Heart right ventricle (tissue), 16 donors: ENCODE data around the gene ZIC4. TPM values are rescaled to one million over a fixed set of nuclear protein-coding genes. Genes with fewer than 3 reads are reported as not detected.

Source experiments
- ATAC-seq, 8 donors: fragments of 200-7000 bp; cut with Tn5 transposase; one replicate each; pipeline ENCODE4 v1.9.1; 2020; ENCODE audit warnings: mild to moderate bottlenecking in 8 of 8, moderate library complexity in 8 of 8, moderate number of reproducible peaks in 1 of 8
- DNase-seq, 2 donors: peaks; one replicate each; pipeline ENCODE4 v3.0.0-alpha.2; 2020
- H3K27ac ChIP-seq, 10 donors: fragments of 200-600 bp; sonication (generic) in 2 of 10; one replicate each; pipeline versions ENCODE4 v1.5.0 to v1.8.0; 2020 to 2022; ENCODE audit warnings: mild to moderate bottlenecking in 3 of 10
- H3K27me3 ChIP-seq, 7 donors: fragments of 200-600 bp; one replicate each; pipeline ENCODE4 v1.8.0; 2021 to 2022; ENCODE audit warnings: mild to moderate bottlenecking in 2 of 7
- H3K36me3 ChIP-seq, 9 donors: fragments of 200-600 bp; sonication (generic) in 1 of 9; one replicate each; pipeline versions ENCODE4 v1.5.0 to v1.8.0; 2020 to 2022; ENCODE audit warnings: mild to moderate bottlenecking in 2 of 9
- H3K4me1 ChIP-seq, 9 donors: fragments of 200-600 bp; sonication (generic) in 1 of 9; one replicate each; pipeline versions ENCODE4 v1.5.0 to v1.8.0; 2020 to 2022; ENCODE audit warnings: mild to moderate bottlenecking in 4 of 9
- H3K4me3 ChIP-seq, 10 donors: fragments of 200-600 bp; sonication (generic) in 2 of 10; one replicate each; pipeline versions ENCODE4 v1.5.0 to v1.8.0; 2020 to 2022; ENCODE audit warnings: mild to moderate bottlenecking in 7 of 10, moderate library complexity in 2 of 10
- H3K9me3 ChIP-seq, 11 donors: fragments of 200-600 bp in 10 of 11; sonication (generic) in 2 of 11; one replicate each; pipeline versions ENCODE4 v1.5.0 to v1.8.0; 2013 to 2022; ENCODE audit warnings: mild to moderate bottlenecking in 2 of 11, control low read depth in 1 of 11, moderate library complexity in 1 of 11
- CTCF ChIP-seq, 9 donors: fragments of 200-600 bp; sonication (generic) in 2 of 9; IDR thresholded peaks; one replicate each; pipeline versions ENCODE4 v1.5.0 to v1.8.0; 2021 to 2022; ENCODE audit warnings: antibody characterized with exemption in 9 of 9, mild to moderate bottlenecking in 5 of 9, moderate library complexity in 1 of 9
- WGBS, 2 donors: extraction: QIAGEN DNeasy Blood & Tissue Kit; methylation state at CpG; one replicate each; pipeline ENCODE4 v1.1.7; 2013; ENCODE audit warnings: inconsistent platforms in 1 of 2; 5-methylcytosine and 5-hydroxymethylcytosine counted together
- intact Hi-C, 10 donors: fragments of 100-400 bp; cut with DNase I; formaldehyde crosslinking; loops; one replicate each; pipeline versions ENCODE4 v1.11.1 to v1.14.2; 2022
- polyA plus RNA-seq, 2 donors: library from polyadenylated mRNA; stranded (reverse); fragments of 200-250 nt; gene quantifications; one replicate each; pipeline ENCODE4 v1.2.3, GENCODE V29; 2013
- total RNA-seq, 10 donors: library from RNA; stranded (reverse); fragmentation: NEBNext Ultra II Directional in 3 of 10; extraction: Animal tissue kit (Norgen Biotek cat#: 25700) in 3 of 10; gene quantifications; one replicate each; pipeline versions ENCODE4 v1.2.1 to v1.2.4, GENCODE V29; 2021 to 2023
- donor health status: Arrhythmogenic right ventricular cardiomyopathy.
- donor health status: ischemic (EF 13 %, LVEDD 7.1; RV severe dilation, severe dysfunction).
- donor health status: healthy with polysubstance abuse.
- donor health status: DM: no; HTN: yes; CAD: no.
- donor health status: DM: no; HTN: no; CAD: no.
- donor health status: ischemic (EF 25% LVEDD 6.9; RV normal size, moderate dysfunction).
- donor health status: ischemic (EF 25% LVEDD 5.7; RV mildly dilated, moderate dysfunction).
- donor health status: healthy.
- donor health status: DM: yes; HTN: yes; CAD: no.
- donor health status: Ischemic cardiomyopathy.
- donor health status: ischemic (EF 35%, LVEDD 5.7; RV mildly dilated, moderate dysfunction).
- donor health status: nonischemic (EF 11% LVEDD 7.7; RV severe dilation, severe dysfunction).
- donor health status: DM: yes; HTN: yes; CAD: no.
- donor health status: PGD.
- donor health status: ischemic (EF 29% LVEDD 5.4; RV normal size, mild dysfunction).
- donor health status: nonischemic (EF 23%, LVEDD 6.1; RV moderate dilation, normal function).

Gene ZIC4
- total and polyA plus RNA-seq, 12 donors, result not detected

- H3K4me1 ChIP-seq, result peaks cover 0 to 3% (median 0%) of the 10 kb centered on the region in 9 donors
Measured at GRCh38 chr3:147372525-147373027, 33.8 kb downstream of the ZIC4 start.

GRCh38 chr3:147371771-147372340 lies 34.5 kb downstream of the ZIC4 start:
- no peaks in the 10 kb centered on the region for H3K9me3 ChIP-seq
- ATAC-seq (no peak), DNase-seq (no peak)
- 2 to 6% methylated on average over 7 of the region's 7 CpGs for WGBS, 2 donors
- H3K4me1 ChIP-seq, result peaks cover 0 to 3% (median 0%) of the 10 kb centered on the region in 9 donors
- peaks cover 11 to 100% (median 100%) of the 10 kb centered on the region in 7 donors for H3K27me3 ChIP-seq
- TF ChIP-seq CTCF (IDR thresholded peaks at IDR 0.05), result no peak
- no peak overlapping the region for H3K27ac ChIP-seq
- no peaks in the 10 kb centered on the region for H3K36me3 ChIP-seq
- no peak overlapping the region for H3K4me3 ChIP-seq
- intact Hi-C loops, result loop anchor here in 1 of 10 donors (10.0 kb wide), 1 partner anchor 53 kb away; no protein-coding TSS in a partner anchor

More at GRCh38 chr3:147372525-147373027, 33.8 kb downstream of the ZIC4 start:
- WGBS, 2 donors, result 2 to 3% methylated on average over 17 of the region's 17 CpGs
- TF ChIP-seq CTCF (IDR thresholded peaks at IDR 0.05), result no peak
- no peaks in the 10 kb centered on the region for H3K9me3 ChIP-seq
- no peaks in the 10 kb centered on the region for H3K36me3 ChIP-seq
- H3K27ac ChIP-seq, result no peak overlapping the region
- DNase-seq (no peak), ATAC-seq (no peak)
- intact Hi-C loops, result loop anchor here in 1 of 10 donors (10.0 kb wide), 1 partner anchor 52 kb away; no protein-coding TSS in a partner anchor
- no peak overlapping the region for H3K4me3 ChIP-seq
- H3K27me3 ChIP-seq, result peaks cover 17 to 100% (median 100%) of the 10 kb centered on the region in 7 donors

GRCh38 chr3:147371140-147371539 lies 35.2 kb downstream of the ZIC4 start:
- TF ChIP-seq CTCF (IDR thresholded peaks at IDR 0.05), result no peak
- Histone ChIP-seq H3K4me1 (peaks cover 0 to 3% (median 0%) of the 10 kb centered on the region in 9 donors), H3K4me3 (no peak overlapping the region), H3K9me3 (no peaks in the 10 kb centered on the region), H3K36me3 (no peaks in the 10 kb centered on the region), H3K27ac (no peak overlapping the region), H3K27me3 (peaks cover 11 to 100% (median 98%) of the 10 kb centered on the region in 7 donors)
- DNase-seq (no peak), ATAC-seq (no peak)
- WGBS, 2 donors, result 3 to 5% methylated on average over 12 of the region's 12 CpGs
- intact Hi-C loops, result loop anchor here in 1 of 10 donors (10.0 kb wide), 1 partner anchor 54 kb away; no protein-coding TSS in a partner anchor

- no peak overlapping the region for H3K4me3 ChIP-seq
- peaks cover 11 to 100% (median 98%) of the 10 kb centered on the region in 7 donors for H3K27me3 ChIP-seq
- H3K36me3 ChIP-seq, result no peaks in the 10 kb centered on the region
- intact Hi-C loops, result loop anchor here in 1 of 10 donors (10.0 kb wide), 1 partner anchor 54 kb away; no protein-coding TSS in a partner anchor
- peaks cover 0 to 3% (median 0%) of the 10 kb centered on the region in 9 donors for H3K4me1 ChIP-seq
- WGBS, 2 donors, result 6 to 8% methylated on average over 19 of the region's 19 CpGs
- H3K27ac ChIP-seq, result no peak overlapping the region
- H3K9me3 ChIP-seq, result no peaks in the 10 kb centered on the region
- ATAC-seq (no peak), DNase-seq (no peak)
- no peak for TF ChIP-seq CTCF (IDR thresholded peaks at IDR 0.05)
Measured at GRCh38 chr3:147370349-147370748, 36.0 kb downstream of the ZIC4 start.
